ENCODE measurements around the gene PNPO. TPM values are rescaled to one million over a fixed set of nuclear protein-coding genes. Genes with fewer than 3 reads are reported as not detected.

PNPO gene
- total and polyA plus RNA-seq, 2 of the 13 experiments (the other 11 are each of a cell fraction or from before 2014, with no cell fraction given), result 47.9 to 63.3 TPM

- TF ChIP-seq, protein P1, sequence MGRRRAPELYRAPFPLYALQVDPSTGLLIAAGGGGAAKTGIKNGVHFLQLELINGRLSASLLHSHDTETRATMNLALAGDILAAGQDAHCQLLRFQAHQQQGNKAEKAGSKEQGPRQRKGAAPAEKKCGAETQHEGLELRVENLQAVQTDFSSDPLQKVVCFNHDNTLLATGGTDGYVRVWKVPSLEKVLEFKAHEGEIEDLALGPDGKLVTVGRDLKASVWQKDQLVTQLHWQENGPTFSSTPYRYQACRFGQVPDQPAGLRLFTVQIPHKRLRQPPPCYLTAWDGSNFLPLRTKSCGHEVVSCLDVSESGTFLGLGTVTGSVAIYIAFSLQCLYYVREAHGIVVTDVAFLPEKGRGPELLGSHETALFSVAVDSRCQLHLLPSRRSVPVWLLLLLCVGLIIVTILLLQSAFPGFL (CRISPR knock-in tag; IDR thresholded peaks at IDR 0.05), result no peak
- TF ChIP-seq SAFB2 (CRISPR knock-in tag; IDR thresholded peaks at IDR 0.05; ENCODE audit: borderline replicate concordance, low read depth) (no peak), ZNF839 (CRISPR knock-in tag; IDR thresholded peaks at IDR 0.05; ENCODE audit: borderline replicate concordance) (no peak), MBD4 (IDR thresholded peaks at IDR 0.05; ENCODE audit: borderline replicate concordance, low read length) (no peak), WIZ (CRISPR knock-in tag; IDR thresholded peaks at IDR 0.05) (no peak), ZNF607 (CRISPR knock-in tag; IDR thresholded peaks at IDR 0.05; ENCODE audit: borderline replicate concordance) (peak; percentile 67; the same call in 1 of the 2 replicates), ZNF552 (CRISPR knock-in tag; IDR thresholded peaks at IDR 0.05; ENCODE audit: borderline replicate concordance) (no peak), ZNF34 (CRISPR knock-in tag; IDR thresholded peaks at IDR 0.05; ENCODE audit: borderline replicate concordance) (peak; percentile 33; the same call in 1 of the 2 replicates), ELF4 (CRISPR knock-in tag; IDR thresholded peaks at IDR 0.05; ENCODE audit: borderline replicate concordance) (no peak), GTF3A (CRISPR knock-in tag; conservative IDR thresholded peaks at IDR 0.05) (peak; percentile 47; the same call in 1 of the 2 replicates), ZNF629 (CRISPR knock-in tag; conservative IDR thresholded peaks at IDR 0.05) (no peak)
- TF ChIP-seq, protein P2, sequence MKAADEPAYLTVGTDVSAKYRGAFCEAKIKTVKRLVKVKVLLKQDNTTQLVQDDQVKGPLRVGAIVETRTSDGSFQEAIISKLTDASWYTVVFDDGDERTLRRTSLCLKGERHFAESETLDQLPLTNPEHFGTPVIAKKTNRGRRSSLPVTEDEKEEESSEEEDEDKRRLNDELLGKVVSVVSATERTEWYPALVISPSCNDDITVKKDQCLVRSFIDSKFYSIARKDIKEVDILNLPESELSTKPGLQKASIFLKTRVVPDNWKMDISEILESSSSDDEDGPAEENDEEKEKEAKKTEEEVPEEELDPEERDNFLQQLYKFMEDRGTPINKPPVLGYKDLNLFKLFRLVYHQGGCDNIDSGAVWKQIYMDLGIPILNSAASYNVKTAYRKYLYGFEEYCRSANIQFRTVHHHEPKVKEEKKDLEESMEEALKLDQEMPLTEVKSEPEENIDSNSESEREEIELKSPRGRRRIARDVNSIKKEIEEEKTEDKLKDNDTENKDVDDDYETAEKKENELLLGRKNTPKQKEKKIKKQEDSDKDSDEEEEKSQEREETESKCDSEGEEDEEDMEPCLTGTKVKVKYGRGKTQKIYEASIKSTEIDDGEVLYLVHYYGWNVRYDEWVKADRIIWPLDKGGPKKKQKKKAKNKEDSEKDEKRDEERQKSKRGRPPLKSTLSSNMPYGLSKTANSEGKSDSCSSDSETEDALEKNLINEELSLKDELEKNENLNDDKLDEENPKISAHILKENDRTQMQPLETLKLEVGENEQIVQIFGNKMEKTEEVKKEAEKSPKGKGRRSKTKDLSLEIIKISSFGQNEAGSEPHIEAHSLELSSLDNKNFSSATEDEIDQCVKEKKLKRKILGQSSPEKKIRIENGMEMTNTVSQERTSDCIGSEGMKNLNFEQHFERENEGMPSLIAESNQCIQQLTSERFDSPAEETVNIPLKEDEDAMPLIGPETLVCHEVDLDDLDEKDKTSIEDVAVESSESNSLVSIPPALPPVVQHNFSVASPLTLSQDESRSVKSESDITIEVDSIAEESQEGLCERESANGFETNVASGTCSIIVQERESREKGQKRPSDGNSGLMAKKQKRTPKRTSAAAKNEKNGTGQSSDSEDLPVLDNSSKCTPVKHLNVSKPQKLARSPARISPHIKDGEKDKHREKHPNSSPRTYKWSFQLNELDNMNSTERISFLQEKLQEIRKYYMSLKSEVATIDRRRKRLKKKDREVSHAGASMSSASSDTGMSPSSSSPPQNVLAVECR (CRISPR knock-in tag; IDR thresholded peaks at IDR 0.05; ENCODE audit: borderline replicate concordance), result no peak
These were observed 28.8 kb downstream of the PNPO start (continued) for GRCh38 chr17:47969930-47970724.
